DLD1 (cell line): ENCODE results near the gene TUBGCP2.
"Not testable (repeated sequence)": the region's sequence is repeated elsewhere in the genome, so short reads cannot be mapped to it uniquely, and the experiment has no call there.

ENCODE experiments used
- in situ Hi-C: cut with HindIII; loops from 2 replicates; pipeline ENCODE4 v1.10.0; 2017; ENCODE audit warnings: low sequenced_read_pairs

The TUBGCP2 gene

GRCh38 chr10:133325440-133326222, 17.0 kb upstream of the TUBGCP2 start:
- in situ Hi-C loops: no loop called here

GRCh38 chr10:133324857-133325260, 16.2 kb upstream of the TUBGCP2 start:
- in situ Hi-C loops: no loop called here

- in situ Hi-C loops: no loop called here
These were observed 15.6 kb upstream of the TUBGCP2 start for GRCh38 chr10:133324198-133324792.

- in situ Hi-C loops: not testable (repeated sequence)
These were observed 13.5 kb upstream of the TUBGCP2 start for GRCh38 chr10:133322064-133322709.

GRCh38 chr10:133320852-133321422, 12.3 kb upstream of the TUBGCP2 start:
- in situ Hi-C loops: not testable (repeated sequence)

- in situ Hi-C loops: no loop called here
These were observed 9.9 kb upstream of the TUBGCP2 start for GRCh38 chr10:133318494-133319127.

GRCh38 chr10:133316732-133317131, 8.1 kb upstream of the TUBGCP2 start:
- in situ Hi-C loops: no loop called here

- in situ Hi-C loops: no loop called here
These were observed 7.6 kb upstream of the TUBGCP2 start for GRCh38 chr10:133316266-133316665.

GRCh38 chr10:133315847-133316246, 7.2 kb upstream of the TUBGCP2 start:
- in situ Hi-C loops: no loop called here

- in situ Hi-C loops: no loop called here
These were observed 6.2 kb upstream of the TUBGCP2 start for GRCh38 chr10:133314911-133315310.

- in situ Hi-C loops: no loop called here
These were observed 4.5 kb upstream of the TUBGCP2 start for GRCh38 chr10:133313192-133313591.

- in situ Hi-C loops: no loop called here
These were observed 4.1 kb upstream of the TUBGCP2 start for GRCh38 chr10:133312769-133313145.

- in situ Hi-C loops: no loop called here
These were observed 3.5 kb upstream of the TUBGCP2 start for GRCh38 chr10:133312016-133312768.

GRCh38 chr10:133311570-133311969, 2.9 kb upstream of the TUBGCP2 start:
- in situ Hi-C loops: no loop called here

- in situ Hi-C loops: no loop called here
These were observed 2.1 kb upstream of the TUBGCP2 start for GRCh38 chr10:133310789-133311188.

- in situ Hi-C loops: no loop called here
These were observed 1.7 kb upstream of the TUBGCP2 start for GRCh38 chr10:133310399-133310755.

- in situ Hi-C loops: no loop called here
These were observed 1.2 kb upstream of the TUBGCP2 start for GRCh38 chr10:133309720-133310398.

- in situ Hi-C loops: no loop called here
These were observed 538 bp upstream of the TUBGCP2 start for GRCh38 chr10:133309100-133309719.

- in situ Hi-C loops: no loop called here
These were observed 774 bp downstream of the TUBGCP2 start for GRCh38 chr10:133307776-133308420.
